Upper lobe of left lung (tissue), 4 donors: ENCODE measurements around the gene PPIE.

Experiments
- CTCF ChIP-seq, 6 experiments: fragments of 450-650 bp in 4 of 6; fragments of 200-600 bp in 2 of 6; sonication (generic) in 2 of 6; IDR thresholded peaks; one replicate each; pipeline ENCODE4 v1.5.1; 2016 to 2019; ENCODE audit warnings: antibody characterized with exemption in 6 of 6
- EP300 ChIP-seq, 4 donors: sonication (generic); formaldehyde crosslinking; IDR thresholded peaks; one replicate each; pipeline ENCODE4 v1.5.1; 2017; ENCODE audit warnings: antibody characterized with exemption in 4 of 4, control low read depth in 2 of 4
- POLR2AphosphoS5 ChIP-seq, 2 donors: sonication (generic); formaldehyde crosslinking; IDR thresholded peaks; one replicate each; pipeline ENCODE4 v1.5.1; 2017; ENCODE audit warnings: antibody characterized with exemption in 2 of 2

GRCh38 chr1:39753132-39754025 is 14.7 kb downstream of the PPIE start:
- TF ChIP-seq POLR2AphosphoS5 (IDR thresholded peaks at IDR 0.05), result no peak
- TF ChIP-seq CTCF (IDR thresholded peaks at IDR 0.05), result no peak
- TF ChIP-seq EP300 (IDR thresholded peaks at IDR 0.05), result no peak
